Lower lobe of right lung (tissue), 2 donors: ENCODE data around the gene HINT3. TPM values are rescaled to one million over a fixed set of nuclear protein-coding genes. Genes with fewer than 3 reads are reported as not detected.

Experiments
- ATAC-seq, 2 donors: fragments of 200-7000 bp; cut with Tn5 transposase; one replicate each; pipeline ENCODE4 v1.9.1; 2020 to 2022; ENCODE audit warnings: mild to moderate bottlenecking in 2 of 2, moderate library complexity in 2 of 2
- DNase-seq: peaks from one replicate; pipeline ENCODE4 v3.0.0-alpha.2; 2020
- H3K27ac ChIP-seq: fragments of 200-600 bp; one replicate; pipeline ENCODE4 v1.8.0; 2022
- H3K27me3 ChIP-seq: fragments of 200-600 bp; one replicate; pipeline ENCODE4 v1.8.0; 2022; ENCODE audit warnings: low read depth
- H3K36me3 ChIP-seq: fragments of 200-600 bp; one replicate; pipeline ENCODE4 v1.8.0; 2022; ENCODE audit warnings: mild to moderate bottlenecking
- H3K4me1 ChIP-seq: fragments of 200-600 bp; one replicate; pipeline ENCODE4 v1.8.0; 2022
- H3K4me3 ChIP-seq: fragments of 200-600 bp; one replicate; pipeline ENCODE4 v1.8.0; 2022; ENCODE audit warnings: mild to moderate bottlenecking
- H3K9me3 ChIP-seq: fragments of 200-600 bp; one replicate; pipeline ENCODE4 v1.8.0; 2022
- CTCF ChIP-seq: fragments of 200-600 bp; IDR thresholded peaks from one replicate; pipeline ENCODE4 v1.8.0; 2022; ENCODE audit warnings: antibody characterized with exemption, mild to moderate bottlenecking
- intact Hi-C: fragments of 100-400 bp; cut with DNase I; formaldehyde crosslinking; loops from one replicate; pipeline ENCODE4 v1.11.0; 2022
- total RNA-seq: library from RNA; stranded (reverse); fragmentation: NEBNext Ultra II Directional; extraction: Animal tissue kit (Norgen Biotek cat#: 25700); gene quantifications from one replicate; pipeline ENCODE4 v1.2.1, GENCODE V29; 2021
- donor health status: DM: no; HTN: yes; CAD: no; lungs with severe emphysema.

Gene HINT3
- total RNA-seq, 1 donor from 2014 or later: 28.3 TPM

- no peak for ATAC-seq
- Histone ChIP-seq H3K9me3 (no peaks in the 10 kb centered on the region), H3K27ac (no peak overlapping the region), H3K27me3 (no peaks in the 10 kb centered on the region), H3K36me3 (peaks cover 75% of the 10 kb centered on the region), H3K4me3 (no peak overlapping the region), H3K4me1 (peaks cover 23% of the 10 kb centered on the region)
- no peak for TF ChIP-seq CTCF
- DNase-seq: no peak
- intact Hi-C loops: no loop called here
These were observed 32.4 kb upstream of the HINT3 start for GRCh38 chr6:125924169-125924568.

- peak in 1 of 2 donors; percentile 3 for ATAC-seq
- Histone ChIP-seq H3K9me3 (no peaks in the 10 kb centered on the region), H3K4me3 (no peak overlapping the region), H3K36me3 (peaks cover 80% of the 10 kb centered on the region), H3K27me3 (no peaks in the 10 kb centered on the region), H3K27ac (no peak overlapping the region), H3K4me1 (peaks cover 23% of the 10 kb centered on the region)
- TF ChIP-seq CTCF: no peak
- DNase-seq: no peak
- intact Hi-C loops: no loop called here
These were observed 31.7 kb upstream of the HINT3 start for GRCh38 chr6:125924697-125925358.

GRCh38 chr6:125926711-125927110 lies 29.9 kb upstream of the HINT3 start:
- no peak for TF ChIP-seq CTCF
- H3K36me3 ChIP-seq: peaks cover 75% of the 10 kb centered on the region
- H3K4me1 ChIP-seq: peaks cover 17% of the 10 kb centered on the region
- DNase-seq (no peak), ATAC-seq (no peak)
- H3K9me3 ChIP-seq: no peaks in the 10 kb centered on the region
- intact Hi-C loops: no loop called here
- H3K4me3 ChIP-seq: no peak overlapping the region
- H3K27me3 ChIP-seq: no peaks in the 10 kb centered on the region
- no peak overlapping the region for H3K27ac ChIP-seq

- Histone ChIP-seq H3K27me3 (no peaks in the 10 kb centered on the region), H3K4me3 (no peak overlapping the region), H3K9me3 (no peaks in the 10 kb centered on the region), H3K27ac (no peak overlapping the region), H3K36me3 (peaks cover 65% of the 10 kb centered on the region), H3K4me1 (peaks cover 17% of the 10 kb centered on the region)
- DNase-seq: no peak
- intact Hi-C loops: no loop called here
- ATAC-seq: no peak
- no peak for TF ChIP-seq CTCF
These were observed 28.8 kb upstream of the HINT3 start for GRCh38 chr6:125927761-125928160.

GRCh38 chr6:125930765-125931418 lies 25.7 kb upstream of the HINT3 start:
- intact Hi-C loops: no loop called here
- H3K4me1 ChIP-seq: no peaks in the 10 kb centered on the region
- H3K4me3 ChIP-seq: no peak overlapping the region
- no peak for DNase-seq
- no peak overlapping the region for H3K27ac ChIP-seq
- peaks cover 40% of the 10 kb centered on the region for H3K36me3 ChIP-seq
- no peaks in the 10 kb centered on the region for H3K27me3 ChIP-seq
- TF ChIP-seq CTCF: no peak
- peak in 1 of 2 donors; percentile 23 for ATAC-seq
- no peaks in the 10 kb centered on the region for H3K9me3 ChIP-seq
